ENCODE measurements around the gene TFE3.

The TFE3 gene

GRCh38 chrX:49043220-49043986, at the start of gene TFE3:
TFE3 (minus strand) TSS chrX:49043357; CDS start chrX:49043226, 131 bp downstream.
- peak; percentile 98 to 99 for DNase-seq

- no peak for DNase-seq
Observed at GRCh38 chrX:49089553-49089952, 46.4 kb upstream of the TFE3 start.

- DNase-seq = no peak
Observed at GRCh38 chrX:49082271-49082871, 39.2 kb upstream of the TFE3 start.

GRCh38 chrX:49079489-49080428, 36.6 kb upstream of the TFE3 start, which contains the start of gene WDR45:
WDR45 (minus strand) TSS chrX:49079887; CDS start chrX:49078095, 1,792 bp downstream.
- DNase-seq = peak; percentile 79 to 80

- DNase-seq = no peak
Observed at GRCh38 chrX:49077941-49078340, 34.8 kb upstream of the TFE3 start.

- no peak for DNase-seq
Observed at GRCh38 chrX:49075347-49075746, 32.2 kb upstream of the TFE3 start.

GRCh38 chrX:49073601-49074575, 30.7 kb upstream of the TFE3 start, which contains the start of gene PRAF2:
PRAF2 (minus strand) TSS chrX:49074002; CDS start chrX:49073987, 15 bp downstream.
- DNase-seq = peak; percentile 92

- DNase-seq = no peak
Observed at GRCh38 chrX:49072712-49073095, 29.5 kb upstream of the TFE3 start.

- no peak for DNase-seq
Observed at GRCh38 chrX:49071877-49072711, 28.9 kb upstream of the TFE3 start.

- DNase-seq = no peak
Observed at GRCh38 chrX:49070988-49071387, 27.8 kb upstream of the TFE3 start.

- DNase-seq = no peak
Observed at GRCh38 chrX:49069038-49069437, 25.9 kb upstream of the TFE3 start.

GRCh38 chrX:49067285-49068120, 24.3 kb upstream of the TFE3 start:
- DNase-seq = no peak

GRCh38 chrX:49066690-49067089, 23.5 kb upstream of the TFE3 start:
- DNase-seq = no peak

GRCh38 chrX:49066278-49066677, 23.1 kb upstream of the TFE3 start:
- DNase-seq = no peak

- no peak for DNase-seq
Observed at GRCh38 chrX:49064735-49065134, 21.6 kb upstream of the TFE3 start.

GRCh38 chrX:49064303-49064702, 21.1 kb upstream of the TFE3 start:
- no peak for DNase-seq

GRCh38 chrX:49063715-49064114, 20.6 kb upstream of the TFE3 start:
- DNase-seq = no peak

GRCh38 chrX:49061916-49062315, 18.8 kb upstream of the TFE3 start:
- no peak for DNase-seq

GRCh38 chrX:49061490-49061889, 18.3 kb upstream of the TFE3 start:
- DNase-seq = no peak

GRCh38 chrX:49060914-49061313, 17.8 kb upstream of the TFE3 start:
- no peak for DNase-seq
